Measurements from ENCODE around the gene NEBL.

GRCh38 chr10:20795391-20795790, 101.7 kb downstream of the NEBL start:
- TF ChIP-seq EZH2 (IDR thresholded peaks at IDR 0.05; ENCODE audit: borderline replicate concordance) (no peak), CTCF (IDR thresholded peaks at IDR 0.05; ENCODE audit: poor library complexity) (no peak)
